GM23338 (cell line): ENCODE data around the gene PSMB11. TPM values are rescaled to one million over a fixed set of nuclear protein-coding genes. Genes with fewer than 3 reads are reported as not detected.
A peak's percentile ranks its signal among the peaks of the same experiment; 100 is the strongest.

ENCODE experiments used
- ATAC-seq: fragments of 200-7000 bp; cut with Tn5 transposase; 3 replicates; pipeline ENCODE4 v1.9.1; 2020
- DNase-seq: peaks from one replicate; pipeline ENCODE4 v3.0.0-alpha.2; 2015; ENCODE audit warnings: low spot score
- H2AFZ ChIP-seq: fragments of 200-600 bp; sonication (generic); 2 replicates; pipeline ENCODE4 v1.8.0; 2016; ENCODE audit warnings: antibody characterized with exemption, mild to moderate bottlenecking, moderate library complexity
- H3F3A ChIP-seq: fragments of 200-600 bp; sonication (generic); replicated peaks from 2 replicates; pipeline ENCODE4 v1.8.0; 2017; ENCODE audit warnings: antibody characterized with exemption, mixed run types, low read depth
- H3K27ac ChIP-seq: fragments of 200-600 bp; sonication (generic); 2 replicates; pipeline ENCODE4 v1.6.1; 2016; ENCODE audit warnings: low read depth
- H3K27me3 ChIP-seq: fragments of 200-600 bp; sonication (generic); 2 replicates; pipeline ENCODE4 v1.8.0; 2016; ENCODE audit warnings: mild to moderate bottlenecking, mixed run types, moderate library complexity; ENCODE audit not compliant: insufficient read depth
- H3K36me3 ChIP-seq: fragments of 200-600 bp; sonication (generic); 2 replicates; pipeline ENCODE4 v1.8.0; 2016; ENCODE audit warnings: mild to moderate bottlenecking; ENCODE audit not compliant: insufficient read depth
- H3K4me1 ChIP-seq: fragments of 200-600 bp; sonication (generic); 2 replicates; pipeline ENCODE4 v1.8.0; 2016; ENCODE audit warnings: mild to moderate bottlenecking, moderate library complexity; ENCODE audit not compliant: insufficient read depth
- H3K4me2 ChIP-seq: fragments of 200-600 bp; sonication (generic); 2 replicates; pipeline ENCODE4 v1.7.1; 2017; ENCODE audit warnings: mixed run types
- H3K4me3 ChIP-seq: fragments of 200-600 bp; sonication (generic); 2 replicates; pipeline ENCODE4 v1.6.1; 2016; ENCODE audit warnings: mixed run types
- H3K79me2 ChIP-seq: fragments of 200-600 bp; sonication (generic); replicated peaks from 2 replicates; pipeline ENCODE4 v1.8.0; 2017; ENCODE audit warnings: mild to moderate bottlenecking; ENCODE audit not compliant: insufficient read depth
- H3K9me2 ChIP-seq: fragments of 200-600 bp; sonication (generic); 2 replicates; pipeline ENCODE4 v1.8.0; 2017; ENCODE audit not compliant: insufficient read depth
- H4K20me1 ChIP-seq: fragments of 200-600 bp; sonication (generic); replicated peaks from 2 replicates; pipeline ENCODE4 v1.8.0; 2017; ENCODE audit warnings: mild to moderate bottlenecking; ENCODE audit not compliant: insufficient read depth
- H3K27ac Mint-ChIP-seq: 2 replicates; pipeline ENCODE4 v1.8.0; 2020; ENCODE audit warnings: inconsistent platforms, mild to moderate bottlenecking, moderate library complexity, mixed read lengths
- H3K27me3 Mint-ChIP-seq: 3 replicates; pipeline ENCODE4 v1.8.0; 2022; ENCODE audit warnings: low read depth, mild to moderate bottlenecking, moderate library complexity, mixed read lengths, inconsistent platforms; ENCODE audit not compliant: insufficient read depth, poor library complexity
- H3K36me3 Mint-ChIP-seq: 3 replicates; pipeline ENCODE4 v1.8.0; 2021; ENCODE audit warnings: low read depth, mild to moderate bottlenecking, inconsistent platforms, moderate library complexity, mixed read lengths
- H3K4me1 Mint-ChIP-seq: 3 replicates; pipeline ENCODE4 v1.8.0; 2020; ENCODE audit warnings: mild to moderate bottlenecking, inconsistent platforms, mixed read lengths
- H3K4me3 Mint-ChIP-seq: 3 replicates; pipeline ENCODE4 v1.8.0; 2021; ENCODE audit warnings: moderate library complexity, mild to moderate bottlenecking, inconsistent platforms, mixed read lengths
- H3K9me3 Mint-ChIP-seq: 3 replicates; pipeline ENCODE4 v1.8.0; 2020; ENCODE audit warnings: moderate library complexity, mild to moderate bottlenecking, inconsistent platforms, mixed read lengths
- CREB1 ChIP-seq: fragments of 250-450 bp; sonication (Bioruptor Pico); IDR thresholded peaks from 2 replicates; pipeline ENCODE4 v1.5.0; 2020; ENCODE audit warnings: low read depth, mild to moderate bottlenecking, moderate library complexity
- EZH2 ChIP-seq: fragments of 200-600 bp; sonication (generic); IDR thresholded peaks from one replicate; pipeline ENCODE4 v1.8.0; 2017; ENCODE audit warnings: antibody characterized with exemption, mild to moderate bottlenecking, low read depth; ENCODE audit not compliant: unreplicated experiment
- EZH2phosphoT487 ChIP-seq: fragments of 200-600 bp; sonication (generic); IDR thresholded peaks from one replicate; pipeline ENCODE4 v1.8.1; 2018; ENCODE audit warnings: antibody characterized with exemption; ENCODE audit not compliant: unreplicated experiment
- JUNB ChIP-seq: IDR thresholded peaks from one replicate; pipeline ENCODE4 v1.6.1; 2016; ENCODE audit warnings: antibody characterized with exemption; ENCODE audit not compliant: unreplicated experiment
- NANOG ChIP-seq: IDR thresholded peaks from 2 replicates; pipeline ENCODE4 v1.6.1; 2016; ENCODE audit warnings: antibody characterized with exemption, borderline replicate concordance
- POLR2AphosphoS5 ChIP-seq: IDR thresholded peaks from 2 replicates; pipeline ENCODE4 v1.6.1; 2016; ENCODE audit warnings: antibody characterized with exemption, low read depth
- ZNF114 ChIP-seq: fragments of 250-450 bp; sonication (Bioruptor Pico); IDR thresholded peaks from 2 replicates; pipeline ENCODE4 v1.5.0; 2020; ENCODE audit warnings: mild to moderate bottlenecking, moderate library complexity
- ZNF331 ChIP-seq: fragments of 250-450 bp; sonication (Bioruptor Pico); IDR thresholded peaks from 2 replicates; pipeline ENCODE4 v1.5.0; 2020; ENCODE audit warnings: low read depth, mild to moderate bottlenecking, moderate library complexity
- polyA plus RNA-seq: library from polyadenylated mRNA; unstranded; fragments of >200 nt; fragmentation: Nextera tagmentation; extraction: Ambion mirVana; gene quantifications from 2 replicates; pipeline ENCODE4 v1.2.1, GENCODE V29; 2016
- total RNA-seq: library from RNA; depleted of rRNA; stranded (reverse); fragments of >200 nt; shearing (Covaris generic); gene quantifications from 2 replicates; pipeline ENCODE4 v1.2.3, GENCODE V29; 2014
- TF ChIP-seq, protein P1 (sequence below), 2 experiments: fragments of 200-600 bp in 1 of 2; sonication (generic) in 1 of 2; conservative IDR thresholded peaks; 2 replicates each; pipeline versions ENCODE4 v1.5.1 to v1.6.1; 2016 to 2017; ENCODE audit warnings: antibody characterized with exemption in 2 of 2, low read depth in 2 of 2, mild to moderate bottlenecking in 2 of 2, moderate library complexity in 1 of 2
- TF ChIP-seq, protein P2 (sequence below): IDR thresholded peaks from 2 replicates; pipeline ENCODE4 v1.6.1; 2016; ENCODE audit warnings: antibody characterized with exemption
- TF ChIP-seq, protein P3 (sequence below): IDR thresholded peaks from one replicate; pipeline ENCODE4 v1.6.1; 2018; ENCODE audit warnings: antibody characterized with exemption; ENCODE audit not compliant: unreplicated experiment

PSMB11 gene
- total and polyA plus RNA-seq, 2 experiments from 2014 or later = 0.07 TPM; not detected in 1

DNA sequence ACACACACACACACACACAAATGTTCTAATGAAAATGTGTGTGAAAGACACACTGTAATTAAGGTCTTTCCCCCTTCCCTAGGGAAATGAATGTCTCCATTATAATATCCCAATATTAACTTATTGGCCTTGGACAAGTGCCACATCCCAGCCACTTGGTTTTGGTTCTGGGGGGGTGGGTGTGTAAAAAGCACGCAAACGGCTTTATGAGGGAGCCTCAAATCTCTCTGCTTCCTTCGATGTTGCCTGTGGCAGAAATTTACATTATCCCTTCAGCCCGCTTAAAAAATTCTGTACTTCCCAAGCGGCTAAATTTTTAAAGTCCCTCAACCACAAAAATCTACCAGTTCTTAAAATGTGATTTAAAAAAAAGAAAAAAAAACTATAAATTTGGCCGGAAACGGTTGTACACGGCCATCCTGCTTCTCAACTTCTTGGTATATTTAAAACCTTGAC is 32.5 kb upstream of the PSMB11 start:
- Histone ChIP-seq H3K27me3 (no peaks in the 10 kb centered on the region), H3K4me2 (peak overlapping the region; percentile 74), H2AFZ (no peak overlapping the region), H3K4me1 (peaks cover 11% of the 10 kb centered on the region; the same call in 1 of the 2 replicates), H3K9me2 (no peaks in the 10 kb centered on the region), H3K27ac (no peak overlapping the region), H3K36me3 (no peaks in the 10 kb centered on the region), H3F3A (0 out of 2 replicates have a peak, but pooled peaks cover 5% of the 10 kb centered on the region), H4K20me1 (no peaks in the 10 kb centered on the region), H3K4me3 (peak overlapping the region; percentile 59), H3K79me2 (no peaks in the 10 kb centered on the region)
- H3K27me3 Mint-ChIP-seq = peaks cover 6% of the 10 kb centered on the region
- peaks cover 29% of the 10 kb centered on the region for H3K4me1 Mint-ChIP-seq
- H3K36me3 Mint-ChIP-seq = peaks cover 5% of the 10 kb centered on the region; the same call in 2 of the 3 replicates
- ATAC-seq (no peak), DNase-seq (no peak)
- H3K9me3 Mint-ChIP-seq = no peaks in the 10 kb centered on the region; the same call in 2 of the 3 replicates
- TF ChIP-seq EZH2 (no peak), JUNB (no peak), POLR2AphosphoS5 (no peak), CREB1 (CRISPR knock-in tag) (no peak), EZH2phosphoT487 (no peak), ZNF114 (CRISPR knock-in tag) (no peak), NANOG (no peak), ZNF331 (CRISPR knock-in tag) (no peak)
- TF ChIP-seq, protein P1, sequence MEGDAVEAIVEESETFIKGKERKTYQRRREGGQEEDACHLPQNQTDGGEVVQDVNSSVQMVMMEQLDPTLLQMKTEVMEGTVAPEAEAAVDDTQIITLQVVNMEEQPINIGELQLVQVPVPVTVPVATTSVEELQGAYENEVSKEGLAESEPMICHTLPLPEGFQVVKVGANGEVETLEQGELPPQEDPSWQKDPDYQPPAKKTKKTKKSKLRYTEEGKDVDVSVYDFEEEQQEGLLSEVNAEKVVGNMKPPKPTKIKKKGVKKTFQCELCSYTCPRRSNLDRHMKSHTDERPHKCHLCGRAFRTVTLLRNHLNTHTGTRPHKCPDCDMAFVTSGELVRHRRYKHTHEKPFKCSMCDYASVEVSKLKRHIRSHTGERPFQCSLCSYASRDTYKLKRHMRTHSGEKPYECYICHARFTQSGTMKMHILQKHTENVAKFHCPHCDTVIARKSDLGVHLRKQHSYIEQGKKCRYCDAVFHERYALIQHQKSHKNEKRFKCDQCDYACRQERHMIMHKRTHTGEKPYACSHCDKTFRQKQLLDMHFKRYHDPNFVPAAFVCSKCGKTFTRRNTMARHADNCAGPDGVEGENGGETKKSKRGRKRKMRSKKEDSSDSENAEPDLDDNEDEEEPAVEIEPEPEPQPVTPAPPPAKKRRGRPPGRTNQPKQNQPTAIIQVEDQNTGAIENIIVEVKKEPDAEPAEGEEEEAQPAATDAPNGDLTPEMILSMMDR (conservative IDR thresholded peaks at IDR 0.05; ENCODE audit: low read depth in 2 of 2) = no peak
- TF ChIP-seq, protein P2, sequence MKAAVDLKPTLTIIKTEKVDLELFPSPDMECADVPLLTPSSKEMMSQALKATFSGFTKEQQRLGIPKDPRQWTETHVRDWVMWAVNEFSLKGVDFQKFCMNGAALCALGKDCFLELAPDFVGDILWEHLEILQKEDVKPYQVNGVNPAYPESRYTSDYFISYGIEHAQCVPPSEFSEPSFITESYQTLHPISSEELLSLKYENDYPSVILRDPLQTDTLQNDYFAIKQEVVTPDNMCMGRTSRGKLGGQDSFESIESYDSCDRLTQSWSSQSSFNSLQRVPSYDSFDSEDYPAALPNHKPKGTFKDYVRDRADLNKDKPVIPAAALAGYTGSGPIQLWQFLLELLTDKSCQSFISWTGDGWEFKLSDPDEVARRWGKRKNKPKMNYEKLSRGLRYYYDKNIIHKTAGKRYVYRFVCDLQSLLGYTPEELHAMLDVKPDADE = no peak
- peak overlapping the region; percentile 85; the same call in 1 of the 2 replicates for H3K27ac Mint-ChIP-seq
- peak overlapping the region; percentile 78 for H3K4me3 Mint-ChIP-seq

DNA sequence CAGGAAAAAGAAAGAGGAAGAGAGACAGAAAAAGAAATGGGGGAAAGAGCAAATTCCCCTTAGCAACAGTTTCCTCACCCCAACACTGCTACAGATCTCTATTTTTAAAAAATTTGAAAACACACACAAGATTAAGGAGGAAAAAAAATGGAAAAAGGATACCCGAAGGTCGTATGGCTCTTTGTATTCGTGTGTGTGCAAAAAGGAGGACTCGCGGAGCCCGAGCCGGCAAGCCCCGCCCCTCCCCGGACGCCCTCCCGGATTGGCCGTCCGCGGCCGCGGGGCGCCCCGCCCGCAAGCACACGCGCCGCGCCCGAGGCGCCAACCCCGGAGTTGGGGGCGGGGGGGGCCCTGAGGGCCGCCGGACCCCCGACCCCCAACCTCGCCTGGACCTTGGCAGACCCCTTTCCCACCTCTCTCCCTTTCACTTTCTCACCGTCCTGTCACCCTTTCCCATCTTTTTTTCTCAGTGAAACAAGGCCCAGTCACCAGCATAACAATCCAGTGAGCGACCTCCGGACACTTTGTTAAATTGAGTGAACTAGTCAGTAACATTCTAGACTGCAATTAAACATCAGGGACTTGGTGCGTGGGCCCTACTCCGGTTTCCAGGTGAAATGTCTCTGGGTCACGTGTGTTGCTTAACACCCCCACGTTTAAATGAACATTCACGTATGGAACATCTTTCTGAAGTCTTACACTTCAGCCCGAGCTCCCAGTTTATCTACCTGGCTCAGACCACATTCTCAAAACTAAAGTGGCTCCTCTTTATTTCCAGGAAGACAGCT is 31.9 kb upstream of the PSMB11 start, which contains the start of gene C14orf93:
Gene C14orf93, minus strand, starts transcription at position 205 of the 788 bp plus-strand sequence. CDS start 11,120 bp downstream, outside the sequence.
- Mint-ChIP-seq H3K27ac (peak within 1 kb of the TSS; percentile 85), H3K27me3 (peaks cover 6% of the 10 kb centered on the region), H3K9me3 (no peaks in the 10 kb centered on the region; the same call in 2 of the 3 replicates), H3K36me3 (peaks cover 5% of the 10 kb centered on the region; the same call in 2 of the 3 replicates), H3K4me1 (peaks cover 26% of the 10 kb centered on the region), H3K4me3 (peak within 1 kb of the TSS; percentile 78)
- Histone ChIP-seq H2AFZ (peak within 1 kb of the TSS; percentile 94; the same call in 1 of the 2 replicates), H3K4me3 (peak within 1 kb of the TSS; percentile 59), H3K27me3 (no peaks in the 10 kb centered on the region), H4K20me1 (no peaks in the 10 kb centered on the region), H3K4me1 (peaks cover 11% of the 10 kb centered on the region; the same call in 1 of the 2 replicates), H3K27ac (peak within 1 kb of the TSS; percentile 87), H3K4me2 (peak within 1 kb of the TSS; percentile 74), H3K9me2 (no peaks in the 10 kb centered on the region), H3K36me3 (no peaks in the 10 kb centered on the region), H3K79me2 (no peaks in the 10 kb centered on the region), H3F3A (0 out of 2 replicates have a peak, but pooled peaks cover 5% of the 10 kb centered on the region)
- DNase-seq (peak; percentile 83), ATAC-seq (peak; percentile 14)
- TF ChIP-seq, protein P3, sequence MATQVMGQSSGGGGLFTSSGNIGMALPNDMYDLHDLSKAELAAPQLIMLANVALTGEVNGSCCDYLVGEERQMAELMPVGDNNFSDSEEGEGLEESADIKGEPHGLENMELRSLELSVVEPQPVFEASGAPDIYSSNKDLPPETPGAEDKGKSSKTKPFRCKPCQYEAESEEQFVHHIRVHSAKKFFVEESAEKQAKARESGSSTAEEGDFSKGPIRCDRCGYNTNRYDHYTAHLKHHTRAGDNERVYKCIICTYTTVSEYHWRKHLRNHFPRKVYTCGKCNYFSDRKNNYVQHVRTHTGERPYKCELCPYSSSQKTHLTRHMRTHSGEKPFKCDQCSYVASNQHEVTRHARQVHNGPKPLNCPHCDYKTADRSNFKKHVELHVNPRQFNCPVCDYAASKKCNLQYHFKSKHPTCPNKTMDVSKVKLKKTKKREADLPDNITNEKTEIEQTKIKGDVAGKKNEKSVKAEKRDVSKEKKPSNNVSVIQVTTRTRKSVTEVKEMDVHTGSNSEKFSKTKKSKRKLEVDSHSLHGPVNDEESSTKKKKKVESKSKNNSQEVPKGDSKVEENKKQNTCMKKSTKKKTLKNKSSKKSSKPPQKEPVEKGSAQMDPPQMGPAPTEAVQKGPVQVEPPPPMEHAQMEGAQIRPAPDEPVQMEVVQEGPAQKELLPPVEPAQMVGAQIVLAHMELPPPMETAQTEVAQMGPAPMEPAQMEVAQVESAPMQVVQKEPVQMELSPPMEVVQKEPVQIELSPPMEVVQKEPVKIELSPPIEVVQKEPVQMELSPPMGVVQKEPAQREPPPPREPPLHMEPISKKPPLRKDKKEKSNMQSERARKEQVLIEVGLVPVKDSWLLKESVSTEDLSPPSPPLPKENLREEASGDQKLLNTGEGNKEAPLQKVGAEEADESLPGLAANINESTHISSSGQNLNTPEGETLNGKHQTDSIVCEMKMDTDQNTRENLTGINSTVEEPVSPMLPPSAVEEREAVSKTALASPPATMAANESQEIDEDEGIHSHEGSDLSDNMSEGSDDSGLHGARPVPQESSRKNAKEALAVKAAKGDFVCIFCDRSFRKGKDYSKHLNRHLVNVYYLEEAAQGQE = no peak
- no peak for TF ChIP-seq JUNB
- TF ChIP-seq POLR2AphosphoS5 = no peak; the same call in 1 of the 2 replicates
